ENCODE measurements around the gene BRMS1L.

DNA sequence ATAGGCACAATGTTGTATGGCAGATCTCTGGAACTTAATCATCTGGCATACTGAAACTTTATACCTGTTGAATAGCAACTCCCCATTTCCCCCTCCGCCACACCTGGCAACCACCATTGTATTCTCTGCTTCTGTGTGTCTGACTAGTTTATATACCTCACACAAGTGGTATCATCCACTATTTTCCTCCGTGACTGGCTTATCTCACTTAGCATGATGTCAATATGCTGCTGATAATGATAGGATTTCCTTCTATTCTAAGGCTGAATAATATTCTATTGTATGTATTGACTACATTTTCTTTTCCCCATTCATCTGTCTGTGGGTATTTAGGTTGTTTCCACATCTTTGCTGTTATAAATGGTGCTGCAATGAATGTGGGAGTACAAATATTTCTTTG lies 21.5 kb downstream of the BRMS1L start:
- TF ChIP-seq, protein P1, sequence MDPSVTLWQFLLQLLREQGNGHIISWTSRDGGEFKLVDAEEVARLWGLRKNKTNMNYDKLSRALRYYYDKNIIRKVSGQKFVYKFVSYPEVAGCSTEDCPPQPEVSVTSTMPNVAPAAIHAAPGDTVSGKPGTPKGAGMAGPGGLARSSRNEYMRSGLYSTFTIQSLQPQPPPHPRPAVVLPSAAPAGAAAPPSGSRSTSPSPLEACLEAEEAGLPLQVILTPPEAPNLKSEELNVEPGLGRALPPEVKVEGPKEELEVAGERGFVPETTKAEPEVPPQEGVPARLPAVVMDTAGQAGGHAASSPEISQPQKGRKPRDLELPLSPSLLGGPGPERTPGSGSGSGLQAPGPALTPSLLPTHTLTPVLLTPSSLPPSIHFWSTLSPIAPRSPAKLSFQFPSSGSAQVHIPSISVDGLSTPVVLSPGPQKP (IDR thresholded peaks at IDR 0.05; ENCODE audit: low read depth, low read length) = no peak
- TF ChIP-seq JUN (IDR thresholded peaks at IDR 0.05) = no peak
- TF ChIP-seq, protein P2, sequence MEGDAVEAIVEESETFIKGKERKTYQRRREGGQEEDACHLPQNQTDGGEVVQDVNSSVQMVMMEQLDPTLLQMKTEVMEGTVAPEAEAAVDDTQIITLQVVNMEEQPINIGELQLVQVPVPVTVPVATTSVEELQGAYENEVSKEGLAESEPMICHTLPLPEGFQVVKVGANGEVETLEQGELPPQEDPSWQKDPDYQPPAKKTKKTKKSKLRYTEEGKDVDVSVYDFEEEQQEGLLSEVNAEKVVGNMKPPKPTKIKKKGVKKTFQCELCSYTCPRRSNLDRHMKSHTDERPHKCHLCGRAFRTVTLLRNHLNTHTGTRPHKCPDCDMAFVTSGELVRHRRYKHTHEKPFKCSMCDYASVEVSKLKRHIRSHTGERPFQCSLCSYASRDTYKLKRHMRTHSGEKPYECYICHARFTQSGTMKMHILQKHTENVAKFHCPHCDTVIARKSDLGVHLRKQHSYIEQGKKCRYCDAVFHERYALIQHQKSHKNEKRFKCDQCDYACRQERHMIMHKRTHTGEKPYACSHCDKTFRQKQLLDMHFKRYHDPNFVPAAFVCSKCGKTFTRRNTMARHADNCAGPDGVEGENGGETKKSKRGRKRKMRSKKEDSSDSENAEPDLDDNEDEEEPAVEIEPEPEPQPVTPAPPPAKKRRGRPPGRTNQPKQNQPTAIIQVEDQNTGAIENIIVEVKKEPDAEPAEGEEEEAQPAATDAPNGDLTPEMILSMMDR (IDR thresholded peaks at IDR 0.05) = no peak

All from A549 (cell line).